Gastrocnemius medialis (tissue), 4 donors: Measurements from ENCODE around the gene RIN3.

Experiments used
- POLR2A ChIP-seq, 2 donors: fragments of 450-650 bp; IDR thresholded peaks; one replicate each; pipeline ENCODE4 v1.6.1; 2017; ENCODE audit warnings: antibody characterized with exemption in 2 of 2, mild to moderate bottlenecking in 2 of 2, moderate library complexity in 2 of 2
- TF ChIP-seq, protein P1 (sequence below), 5 experiments: fragments of 450-650 bp in 3 of 5; fragments of 200-600 bp in 2 of 5; sonication (generic) in 2 of 5; IDR thresholded peaks in 4 of 5; conservative IDR thresholded peaks in 1 of 5; 1 replicate in 4 of 5; 2 replicates in 1 of 5; pipeline ENCODE4 v1.5.1; 2016 to 2019; ENCODE audit warnings: antibody characterized with exemption in 5 of 5, mild to moderate bottlenecking in 3 of 5, moderate library complexity in 3 of 5

DNA sequence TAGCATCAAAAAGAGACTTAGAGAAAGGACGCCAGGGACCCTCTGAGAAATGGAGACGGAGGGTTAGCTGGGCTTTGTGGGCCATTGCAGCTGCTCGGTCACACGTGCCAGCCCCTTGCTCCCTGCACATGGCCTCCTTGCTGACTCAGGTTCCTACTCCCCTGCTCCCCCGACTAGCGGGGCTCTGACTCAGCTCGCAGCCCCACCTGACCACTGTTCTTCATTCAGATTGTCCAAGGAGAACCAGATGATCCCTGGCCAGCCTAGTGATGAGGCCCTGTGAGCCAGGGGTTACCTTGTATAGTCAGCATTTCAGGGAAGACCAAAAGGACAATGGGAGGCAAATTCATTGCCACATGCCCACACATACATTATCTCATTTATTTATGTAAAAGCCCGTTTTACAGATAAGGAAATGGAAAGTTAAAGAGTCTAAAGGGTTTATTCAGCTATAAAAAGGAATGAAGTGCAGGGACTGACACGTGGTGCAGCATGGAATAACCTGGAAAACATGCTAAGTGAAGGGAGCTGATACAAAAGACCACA, 131.5 kb downstream of the RIN3 start:
- no peak for TF ChIP-seq POLR2A (IDR thresholded peaks at IDR 0.05)
- TF ChIP-seq, protein P1, sequence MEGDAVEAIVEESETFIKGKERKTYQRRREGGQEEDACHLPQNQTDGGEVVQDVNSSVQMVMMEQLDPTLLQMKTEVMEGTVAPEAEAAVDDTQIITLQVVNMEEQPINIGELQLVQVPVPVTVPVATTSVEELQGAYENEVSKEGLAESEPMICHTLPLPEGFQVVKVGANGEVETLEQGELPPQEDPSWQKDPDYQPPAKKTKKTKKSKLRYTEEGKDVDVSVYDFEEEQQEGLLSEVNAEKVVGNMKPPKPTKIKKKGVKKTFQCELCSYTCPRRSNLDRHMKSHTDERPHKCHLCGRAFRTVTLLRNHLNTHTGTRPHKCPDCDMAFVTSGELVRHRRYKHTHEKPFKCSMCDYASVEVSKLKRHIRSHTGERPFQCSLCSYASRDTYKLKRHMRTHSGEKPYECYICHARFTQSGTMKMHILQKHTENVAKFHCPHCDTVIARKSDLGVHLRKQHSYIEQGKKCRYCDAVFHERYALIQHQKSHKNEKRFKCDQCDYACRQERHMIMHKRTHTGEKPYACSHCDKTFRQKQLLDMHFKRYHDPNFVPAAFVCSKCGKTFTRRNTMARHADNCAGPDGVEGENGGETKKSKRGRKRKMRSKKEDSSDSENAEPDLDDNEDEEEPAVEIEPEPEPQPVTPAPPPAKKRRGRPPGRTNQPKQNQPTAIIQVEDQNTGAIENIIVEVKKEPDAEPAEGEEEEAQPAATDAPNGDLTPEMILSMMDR (IDR thresholded peaks at IDR 0.05 in 4 of 5, conservative IDR thresholded peaks at IDR 0.05 in 1 of 5): no peak
